Measurements from ENCODE around the gene HMGCS1.

GRCh38 chr5:43245724-43246385 lies 67.4 kb downstream of the HMGCS1 start:
- TF ChIP-seq CTCF (IDR thresholded peaks at IDR 0.05) = no peak
- no peak for TF ChIP-seq POLR2A (IDR thresholded peaks at IDR 0.05)

Data from body of pancreas (tissue), 4 donors.